Osteocyte (in vitro differentiated cells): Measurements from ENCODE around the gene SPATS2. TPM values are rescaled to one million over a fixed set of nuclear protein-coding genes. Genes with fewer than 3 reads are reported as not detected.
"Not testable (repeated sequence)": the region's sequence is repeated elsewhere in the genome, so short reads cannot be mapped to it uniquely, and the experiment has no call there.

Experiments
- DNase-seq: peaks from one replicate; pipeline ENCODE4 v3.0.0; 2021; ENCODE audit warnings: mixed read lengths; ENCODE audit not compliant: unreplicated experiment; ENCODE audit errors: extremely low spot score
- H3K27ac Mint-ChIP-seq: one replicate; pipeline ENCODE4 v1.8.0; 2021; ENCODE audit warnings: mild to moderate bottlenecking, mixed read lengths; ENCODE audit not compliant: unreplicated experiment
- H3K27me3 Mint-ChIP-seq: one replicate; pipeline ENCODE4 v1.8.0; 2021; ENCODE audit warnings: mixed read lengths; ENCODE audit not compliant: unreplicated experiment
- H3K36me3 Mint-ChIP-seq: one replicate; pipeline ENCODE4 v1.8.0; 2021; ENCODE audit warnings: mixed read lengths; ENCODE audit not compliant: unreplicated experiment
- H3K4me1 Mint-ChIP-seq: one replicate; pipeline ENCODE4 v1.8.0; 2021; ENCODE audit warnings: mixed read lengths; ENCODE audit not compliant: unreplicated experiment
- H3K4me3 Mint-ChIP-seq: one replicate; pipeline ENCODE4 v1.8.0; 2021; ENCODE audit warnings: mild to moderate bottlenecking, moderate library complexity, mixed read lengths; ENCODE audit not compliant: unreplicated experiment
- H3K9me3 Mint-ChIP-seq: one replicate; pipeline ENCODE4 v1.8.0; 2021; ENCODE audit warnings: mixed read lengths; ENCODE audit not compliant: unreplicated experiment
- total RNA-seq: library from RNA; stranded (reverse); gene quantifications from 2 replicates; pipeline ENCODE4 v1.2.1, GENCODE V29; 2021
- TF ChIP-seq, protein P1 (sequence below): fragments of 200-600 bp; sonication (generic); IDR thresholded peaks from 2 replicates; pipeline ENCODE4 v1.5.0; 2021; ENCODE audit warnings: antibody characterized with exemption, mild to moderate bottlenecking, moderate library complexity

SPATS2 gene
- total RNA-seq, 1 donor from 2014 or later, result 25.6 TPM

DNA sequence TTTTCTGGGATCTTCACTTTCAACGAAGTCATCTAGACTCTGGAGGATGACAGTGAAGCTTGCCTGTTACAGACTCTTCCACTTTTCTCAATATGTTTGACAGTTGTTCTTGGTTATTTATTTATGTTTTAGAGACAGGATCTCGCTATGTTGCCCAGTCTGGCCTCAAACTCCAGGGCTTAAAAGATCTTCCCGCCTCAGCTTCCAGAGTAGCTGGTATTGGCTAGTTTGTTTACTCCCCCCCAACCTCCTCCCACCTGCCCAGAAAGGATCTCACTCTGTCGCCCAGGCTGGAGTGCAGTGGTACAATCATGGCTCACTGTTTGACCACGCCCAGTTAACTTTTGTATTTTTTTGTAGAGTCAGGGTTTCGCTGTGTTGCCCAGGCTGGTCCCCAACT lies 3.3 kb downstream of the SPATS2 start:
- Mint-ChIP-seq H3K27me3 (no peaks in the 10 kb centered on the region), H3K4me3 (no peak overlapping the region), H3K9me3 (no peaks in the 10 kb centered on the region), H3K36me3 (peaks cover 4% of the 10 kb centered on the region), H3K4me1 (peaks cover 33% of the 10 kb centered on the region), H3K27ac (no peak overlapping the region)
- DNase-seq, result peak; percentile 32
- TF ChIP-seq, protein P1, sequence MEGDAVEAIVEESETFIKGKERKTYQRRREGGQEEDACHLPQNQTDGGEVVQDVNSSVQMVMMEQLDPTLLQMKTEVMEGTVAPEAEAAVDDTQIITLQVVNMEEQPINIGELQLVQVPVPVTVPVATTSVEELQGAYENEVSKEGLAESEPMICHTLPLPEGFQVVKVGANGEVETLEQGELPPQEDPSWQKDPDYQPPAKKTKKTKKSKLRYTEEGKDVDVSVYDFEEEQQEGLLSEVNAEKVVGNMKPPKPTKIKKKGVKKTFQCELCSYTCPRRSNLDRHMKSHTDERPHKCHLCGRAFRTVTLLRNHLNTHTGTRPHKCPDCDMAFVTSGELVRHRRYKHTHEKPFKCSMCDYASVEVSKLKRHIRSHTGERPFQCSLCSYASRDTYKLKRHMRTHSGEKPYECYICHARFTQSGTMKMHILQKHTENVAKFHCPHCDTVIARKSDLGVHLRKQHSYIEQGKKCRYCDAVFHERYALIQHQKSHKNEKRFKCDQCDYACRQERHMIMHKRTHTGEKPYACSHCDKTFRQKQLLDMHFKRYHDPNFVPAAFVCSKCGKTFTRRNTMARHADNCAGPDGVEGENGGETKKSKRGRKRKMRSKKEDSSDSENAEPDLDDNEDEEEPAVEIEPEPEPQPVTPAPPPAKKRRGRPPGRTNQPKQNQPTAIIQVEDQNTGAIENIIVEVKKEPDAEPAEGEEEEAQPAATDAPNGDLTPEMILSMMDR, result no peak

DNA sequence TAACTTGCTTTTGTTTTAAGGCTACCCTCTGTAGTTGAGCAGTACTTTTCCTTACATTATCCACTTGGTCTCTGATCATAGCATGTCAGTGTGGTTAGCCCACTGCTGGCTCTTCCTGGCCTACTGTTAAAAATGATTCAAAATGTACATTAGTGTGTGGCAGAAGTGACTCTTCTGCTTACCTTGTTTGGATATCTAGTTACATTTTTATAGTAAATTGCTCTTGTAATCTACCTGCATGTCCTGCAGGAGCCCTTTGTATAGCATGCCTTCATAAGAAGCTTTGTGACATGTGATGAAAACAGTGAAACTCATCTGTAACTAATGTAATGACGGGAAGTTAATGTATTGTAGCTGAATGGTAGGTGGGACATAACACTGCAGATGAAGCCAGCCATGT lies 8.1 kb downstream of the SPATS2 start:
- Mint-ChIP-seq H3K36me3 (peaks cover 4% of the 10 kb centered on the region), H3K27ac (no peak overlapping the region), H3K9me3 (no peaks in the 10 kb centered on the region), H3K4me3 (no peak overlapping the region), H3K27me3 (no peaks in the 10 kb centered on the region), H3K4me1 (peaks cover 3% of the 10 kb centered on the region)
- DNase-seq, result no peak
- TF ChIP-seq, protein P1, result no peak

DNA sequence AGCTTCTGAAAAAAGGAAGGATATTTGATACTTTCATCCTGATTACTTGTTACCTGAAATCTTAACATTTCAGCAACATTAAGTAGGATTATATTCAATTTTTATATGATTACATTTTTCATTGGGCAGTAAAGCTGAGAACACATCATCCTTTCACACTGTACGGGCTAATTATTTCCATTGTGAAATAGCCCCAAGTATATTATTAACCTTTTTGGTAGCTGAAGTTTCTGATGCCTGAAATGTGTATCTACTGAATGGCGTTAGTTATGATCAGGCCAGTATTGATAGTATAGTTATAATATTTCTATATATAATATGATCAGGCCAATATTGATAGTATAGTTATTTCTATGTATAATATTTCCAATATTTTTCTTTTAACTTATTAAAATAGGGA lies 10.1 kb downstream of the SPATS2 start:
- TF ChIP-seq, protein P1, result no peak
- Mint-ChIP-seq H3K4me3 (no peak overlapping the region), H3K9me3 (no peaks in the 10 kb centered on the region), H3K27me3 (no peaks in the 10 kb centered on the region), H3K36me3 (no peaks in the 10 kb centered on the region), H3K27ac (no peak overlapping the region), H3K4me1 (peaks cover 5% of the 10 kb centered on the region)
- no peak for DNase-seq

DNA sequence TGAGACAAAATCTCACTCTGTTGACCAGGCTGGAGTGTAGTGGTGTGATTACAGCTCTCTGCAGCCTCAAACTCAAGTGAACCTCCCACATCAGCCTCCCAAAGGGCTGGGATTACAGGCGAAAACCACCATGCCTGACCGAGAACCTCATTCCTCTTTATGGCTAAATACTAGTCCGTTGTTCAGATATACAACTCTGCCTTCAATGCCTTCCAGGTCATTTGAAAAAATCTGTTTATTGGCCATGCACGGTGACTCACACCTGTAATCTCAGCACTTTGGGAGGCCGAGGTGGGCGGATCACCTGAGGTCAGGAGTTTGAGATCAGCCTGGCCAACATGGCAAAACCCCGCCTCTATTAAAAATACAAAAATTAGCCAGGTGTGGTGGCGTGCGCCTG lies 12.9 kb downstream of the SPATS2 start:
- not testable (repeated sequence) for H3K4me1 Mint-ChIP-seq, H3K27me3 Mint-ChIP-seq, H3K9me3 Mint-ChIP-seq, DNase-seq, H3K4me3 Mint-ChIP-seq, H3K27ac Mint-ChIP-seq, H3K36me3 Mint-ChIP-seq

DNA sequence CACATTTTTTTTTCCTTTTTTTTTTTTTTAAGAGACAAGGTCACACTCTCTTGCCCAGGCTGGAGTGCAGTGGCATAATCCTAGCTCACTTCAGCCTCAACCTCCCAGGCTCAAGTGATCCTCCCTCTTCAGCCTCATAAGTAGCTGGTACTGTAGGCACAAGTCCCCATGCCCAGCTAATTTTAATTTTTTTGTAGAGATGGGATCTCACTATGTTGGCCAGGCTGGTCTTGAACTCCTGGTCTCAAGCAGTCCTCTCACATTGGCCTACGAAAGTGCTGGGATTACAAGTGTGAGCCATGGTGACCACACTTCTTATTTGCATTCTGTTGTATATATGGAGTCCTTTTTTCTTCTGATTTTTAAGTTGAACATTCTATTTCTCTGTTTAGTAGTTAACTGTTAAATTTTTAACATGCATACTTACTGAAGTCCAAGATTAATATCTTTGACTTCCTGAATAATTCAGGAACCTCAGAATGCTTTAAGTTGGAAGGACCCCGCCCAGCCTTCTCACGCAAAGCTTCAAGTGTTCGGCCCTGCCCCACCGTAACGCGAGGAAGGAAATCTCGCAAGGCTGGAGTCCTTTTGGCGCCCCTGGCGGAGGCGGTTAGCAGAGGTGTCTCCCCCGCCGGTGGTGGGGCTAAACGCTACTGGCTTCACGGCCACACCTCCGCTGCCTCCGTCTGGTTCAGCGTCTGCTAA lies 21.6 kb downstream of the SPATS2 start:
- Mint-ChIP-seq H3K9me3 (no peaks in the 10 kb centered on the region), H3K36me3 (peaks cover 3% of the 10 kb centered on the region), H3K27ac (no peak overlapping the region), H3K27me3 (no peaks in the 10 kb centered on the region), H3K4me3 (no peak overlapping the region), H3K4me1 (peaks cover 3% of the 10 kb centered on the region)
- TF ChIP-seq, protein P1, result no peak
- no peak for DNase-seq

DNA sequence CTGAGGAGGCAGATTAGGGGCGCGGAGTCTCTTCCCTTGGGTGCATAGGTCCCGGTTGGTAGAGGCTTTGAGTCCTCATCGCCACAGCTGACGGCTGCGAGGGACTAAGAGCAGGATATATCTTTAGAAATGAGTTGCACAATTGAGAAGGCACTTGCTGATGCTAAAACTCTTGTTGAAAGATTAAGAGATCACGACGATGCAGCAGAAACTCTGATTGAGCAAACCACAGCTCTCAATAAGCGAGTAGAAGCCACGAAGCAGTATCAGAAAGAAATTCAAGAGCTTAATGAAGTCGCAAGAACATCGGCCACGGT lies 22.1 kb downstream of the SPATS2 start:
- Mint-ChIP-seq H3K4me3 (no peak overlapping the region), H3K27me3 (no peaks in the 10 kb centered on the region), H3K27ac (no peak overlapping the region), H3K9me3 (no peaks in the 10 kb centered on the region), H3K36me3 (peaks cover 3% of the 10 kb centered on the region), H3K4me1 (peaks cover 3% of the 10 kb centered on the region)
- TF ChIP-seq, protein P1, result no peak
- DNase-seq, result no peak
